HEK293T (cell line): ENCODE measurements around the gene CNPPD1.

Experiments
- CTCF ChIA-PET: fragments of 350-600 bp; formaldehyde crosslinking; extraction: SDS; loops from one replicate; lab custom pipeline; 2021; ENCODE audit warnings: antibody characterized with exemption, inconsistent platforms; lab: Yijun Ruan, JAX
- POLR2A ChIA-PET: fragments of 350-600 bp; formaldehyde crosslinking; extraction: SDS; loops from one replicate; lab custom pipeline; 2020; ENCODE audit warnings: antibody characterized with exemption, inconsistent platforms; lab: Yijun Ruan, JAX
- DNase-seq: peaks from one replicate; pipeline ENCODE4 v3.0.0; 2012; ENCODE audit warnings: mixed read lengths; ENCODE audit errors: extremely low spot score
- ARNT ChIP-seq: fragments of 450-650 bp; IDR thresholded peaks from 2 replicates; pipeline ENCODE4 v1.6.1; 2017; ENCODE audit warnings: mild to moderate bottlenecking
- BHLHE40 ChIP-seq: fragments of 450-650 bp; IDR thresholded peaks from 2 replicates; pipeline ENCODE4 v1.6.1; 2016; ENCODE audit warnings: mild to moderate bottlenecking, moderate library complexity, borderline replicate concordance
- CTBP1 ChIP-seq: fragments of 450-650 bp; IDR thresholded peaks from 2 replicates; pipeline ENCODE4 v1.6.1; 2016; ENCODE audit warnings: borderline replicate concordance
- ELF4 ChIP-seq: fragments of 450-650 bp; IDR thresholded peaks from 2 replicates; pipeline ENCODE4 v1.6.1; 2017; ENCODE audit warnings: antibody characterized with exemption
- FOXA1 ChIP-seq: fragments of 450-650 bp; IDR thresholded peaks from 2 replicates; pipeline ENCODE4 v1.6.1; 2016; ENCODE audit warnings: mild to moderate bottlenecking
- FOXK2 ChIP-seq: fragments of 450-650 bp; IDR thresholded peaks from 2 replicates; pipeline ENCODE4 v1.6.1; 2016; ENCODE audit warnings: mild to moderate bottlenecking
- FOXM1 ChIP-seq: fragments of 450-650 bp; IDR thresholded peaks from 2 replicates; pipeline ENCODE4 v1.6.1; 2017; ENCODE audit warnings: mild to moderate bottlenecking, borderline replicate concordance
- HDGF ChIP-seq: fragments of 450-650 bp; IDR thresholded peaks from 2 replicates; pipeline ENCODE4 v1.6.1; 2017; ENCODE audit warnings: antibody characterized with exemption, borderline replicate concordance
- L3MBTL2 ChIP-seq: fragments of 450-650 bp; conservative IDR thresholded peaks from 2 replicates; pipeline ENCODE4 v1.6.1; 2016; ENCODE audit warnings: mild to moderate bottlenecking
- LEF1 ChIP-seq: fragments of 450-650 bp; IDR thresholded peaks from 2 replicates; pipeline ENCODE4 v1.6.1; 2017; ENCODE audit warnings: mild to moderate bottlenecking, borderline replicate concordance
- NFRKB ChIP-seq: fragments of 450-650 bp; IDR thresholded peaks from 2 replicates; pipeline ENCODE4 v1.6.1; 2016; ENCODE audit warnings: mild to moderate bottlenecking, moderate library complexity
- SP1 ChIP-seq: fragments of 450-650 bp; IDR thresholded peaks from 2 replicates; pipeline ENCODE4 v1.6.1; 2017
- SUZ12 ChIP-seq: fragments of 450-650 bp; IDR thresholded peaks from 2 replicates; pipeline ENCODE4 v1.6.1; 2016; ENCODE audit warnings: mild to moderate bottlenecking
- TARDBP ChIP-seq: fragments of 450-650 bp; IDR thresholded peaks from 2 replicates; pipeline ENCODE4 v1.6.1; 2016
- ZNF384 ChIP-seq: fragments of 450-650 bp; IDR thresholded peaks from 2 replicates; pipeline ENCODE4 v1.6.1; 2016
- TF ChIP-seq, protein P1 (sequence below): fragments of 450-650 bp; IDR thresholded peaks from 2 replicates; pipeline ENCODE4 v1.6.1; 2016

Gene CNPPD1

DNA sequence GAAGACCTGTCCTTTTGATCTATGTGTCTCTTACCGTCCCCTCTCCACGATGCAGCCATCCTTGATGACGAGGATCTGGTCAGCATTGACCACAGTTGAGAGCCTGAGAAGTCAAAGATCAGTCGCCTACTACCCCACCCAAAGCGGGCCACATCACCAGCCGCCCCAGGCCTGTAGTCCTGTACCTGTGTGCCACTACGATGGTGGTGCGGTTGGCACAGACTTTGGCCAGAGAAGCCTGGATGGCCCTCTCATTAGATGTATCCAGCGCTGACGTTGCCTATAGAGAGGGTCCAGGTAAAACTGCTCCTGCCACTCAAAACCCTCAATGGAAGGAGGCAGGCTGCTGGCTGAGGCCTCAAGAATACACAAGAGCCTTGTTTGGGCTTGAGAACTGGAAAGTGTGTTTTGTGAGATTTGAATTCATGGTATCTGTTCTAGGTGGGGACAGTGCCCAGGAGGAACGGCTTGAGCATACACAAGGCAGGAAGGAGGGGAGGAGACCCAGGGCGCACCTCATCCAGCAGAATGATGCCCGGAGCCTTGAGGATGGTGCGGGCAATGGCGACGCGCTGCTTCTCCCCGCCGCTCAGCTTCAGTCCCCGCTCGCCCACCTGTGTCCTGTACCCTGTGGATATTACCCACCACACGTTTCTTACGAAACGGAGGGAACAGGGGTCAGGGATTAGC lies 33.6 kb upstream of the CNPPD1 start:
- CTCF ChIA-PET, result no interaction called here
- TF ChIP-seq LEF1 (no peak), SP1 (no peak), ARNT (no peak), TARDBP (no peak), NFRKB (no peak), CTBP1 (no peak), HDGF (no peak), ZNF384 (no peak), L3MBTL2 (no peak), SUZ12 (no peak), FOXA1 (no peak), FOXM1 (no peak), FOXK2 (no peak), ELF4 (no peak), BHLHE40 (no peak)
- TF ChIP-seq, protein P1, sequence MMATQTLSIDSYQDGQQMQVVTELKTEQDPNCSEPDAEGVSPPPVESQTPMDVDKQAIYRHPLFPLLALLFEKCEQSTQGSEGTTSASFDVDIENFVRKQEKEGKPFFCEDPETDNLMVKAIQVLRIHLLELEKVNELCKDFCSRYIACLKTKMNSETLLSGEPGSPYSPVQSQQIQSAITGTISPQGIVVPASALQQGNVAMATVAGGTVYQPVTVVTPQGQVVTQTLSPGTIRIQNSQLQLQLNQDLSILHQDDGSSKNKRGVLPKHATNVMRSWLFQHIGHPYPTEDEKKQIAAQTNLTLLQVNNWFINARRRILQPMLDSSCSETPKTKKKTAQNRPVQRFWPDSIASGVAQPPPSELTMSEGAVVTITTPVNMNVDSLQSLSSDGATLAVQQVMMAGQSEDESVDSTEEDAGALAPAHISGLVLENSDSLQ, result no peak
- POLR2A ChIA-PET, result interaction anchor here (1.2 kb wide), 1 partner anchor 34 kb away, joined by 4 read pairs; the partner anchor contains the start of gene CNPPD1
- no peak for DNase-seq

DNA sequence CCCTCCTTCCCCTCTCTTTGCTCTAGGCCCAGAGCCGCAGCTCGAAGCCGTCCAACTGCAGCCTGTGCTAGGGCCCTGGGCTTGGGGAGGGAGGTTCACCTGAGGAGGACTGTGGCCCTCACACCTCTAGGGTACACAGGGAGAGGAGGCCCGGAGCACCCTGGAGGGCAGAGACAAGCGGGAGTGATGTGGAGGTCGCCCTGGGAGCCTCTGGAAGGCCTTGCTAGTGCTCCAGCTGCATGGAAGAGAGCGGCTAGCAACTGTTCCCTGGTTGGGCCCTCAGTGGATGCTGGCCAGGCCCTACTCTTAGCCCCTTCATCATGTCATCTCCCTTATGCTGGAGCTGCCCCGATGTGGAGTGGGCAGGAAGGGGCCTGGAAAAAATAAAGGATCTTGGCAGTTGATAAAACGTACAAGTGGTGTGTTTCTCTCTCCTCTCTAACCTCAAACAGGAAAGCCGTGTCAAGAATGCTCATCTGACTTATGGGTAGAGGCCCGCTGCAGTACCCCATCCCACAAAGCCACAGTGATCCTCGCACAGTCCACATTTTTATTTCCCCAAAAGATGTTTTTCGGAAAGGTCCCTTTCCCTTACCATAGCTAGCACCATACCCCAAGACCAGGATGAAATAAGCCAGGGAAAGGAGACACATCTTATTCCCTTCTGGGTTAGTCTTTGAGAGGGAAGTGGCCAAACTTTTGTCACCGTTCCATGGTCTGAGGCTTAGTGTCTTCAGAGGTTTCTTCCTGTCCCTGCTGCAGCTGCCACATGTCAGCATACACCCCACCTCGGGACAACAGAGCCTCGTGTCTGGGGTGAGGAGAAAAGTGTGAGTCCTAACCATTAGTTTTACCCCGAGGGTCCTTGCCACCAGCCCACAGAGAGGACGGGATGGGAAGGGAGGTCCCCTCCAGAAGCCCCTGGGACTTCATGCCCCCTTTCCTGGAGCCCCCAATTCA lies 32.8 kb upstream of the CNPPD1 start:
- ChIA-PET CTCF (no interaction called here), POLR2A (interaction anchor here (2.0 kb wide), 1 partner anchor 33 kb away, joined by 5 read pairs; the partner anchor contains the start of gene CNPPD1)
- no peak for TF ChIP-seq NFRKB
- no peak for DNase-seq

DNA sequence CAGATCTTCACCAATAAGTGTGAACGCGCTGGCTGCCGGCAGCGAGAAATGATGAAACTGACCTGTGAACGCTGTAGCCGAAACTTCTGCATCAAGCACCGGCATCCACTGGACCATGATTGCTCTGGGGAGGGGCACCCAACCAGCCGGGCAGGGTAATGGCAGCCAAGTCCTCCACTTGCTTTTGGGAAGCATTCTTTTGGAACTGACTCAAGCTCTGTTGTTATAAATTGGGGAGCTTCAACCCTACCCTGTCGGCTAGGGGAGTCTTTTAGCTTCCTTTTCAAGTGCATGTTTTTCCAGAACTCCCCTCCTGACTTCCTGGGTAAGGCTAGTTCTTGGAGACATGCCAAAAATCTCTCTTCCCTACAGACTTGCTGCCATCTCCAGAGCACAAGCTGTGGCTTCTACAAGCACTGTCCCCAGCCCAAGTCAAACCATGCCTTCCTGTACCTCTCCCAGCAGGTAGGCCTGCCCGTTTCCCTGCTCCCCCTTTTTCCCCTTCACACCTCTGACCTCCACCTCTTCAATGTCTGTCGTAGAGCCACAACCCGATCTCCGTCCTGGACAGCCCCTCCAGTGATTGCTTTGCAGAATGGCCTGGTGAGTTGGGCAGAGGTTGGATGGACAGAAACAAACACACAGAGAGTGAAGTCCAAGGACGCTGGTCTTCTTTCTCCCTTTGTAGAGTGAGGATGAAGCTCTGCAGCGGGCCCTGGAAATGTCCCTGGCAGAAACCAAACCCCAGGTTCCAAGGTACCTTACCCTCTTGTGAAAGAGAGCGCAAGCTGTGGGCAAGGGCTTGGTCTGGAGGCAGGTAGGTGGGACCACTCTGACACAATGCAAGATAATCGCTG lies 31.4 kb upstream of the CNPPD1 start:
- DNase-seq, result no peak
- TF ChIP-seq NFRKB (no peak), FOXM1 (no peak), CTBP1 (no peak), BHLHE40 (no peak), FOXA1 (no peak), L3MBTL2 (no peak), ELF4 (no peak), LEF1 (no peak), HDGF (no peak), TARDBP (no peak), SP1 (no peak), ZNF384 (no peak), ARNT (no peak), SUZ12 (no peak), FOXK2 (no peak)
- TF ChIP-seq, protein P1, result no peak
- ChIA-PET POLR2A (interaction anchor here (1.4 to 2.0 kb wide), 4 partner anchors 11 to 71 kb away, joined by 3 to 7 read pairs (median 5); partner anchors contain the start of genes CNPPD1 and DNAJB2), CTCF (interaction anchor here (0.8 to 1.1 kb wide), 2 partner anchors 32 to 89 kb away, joined by 3 read pairs; partner anchors contain the start of gene CNPPD1)

DNA sequence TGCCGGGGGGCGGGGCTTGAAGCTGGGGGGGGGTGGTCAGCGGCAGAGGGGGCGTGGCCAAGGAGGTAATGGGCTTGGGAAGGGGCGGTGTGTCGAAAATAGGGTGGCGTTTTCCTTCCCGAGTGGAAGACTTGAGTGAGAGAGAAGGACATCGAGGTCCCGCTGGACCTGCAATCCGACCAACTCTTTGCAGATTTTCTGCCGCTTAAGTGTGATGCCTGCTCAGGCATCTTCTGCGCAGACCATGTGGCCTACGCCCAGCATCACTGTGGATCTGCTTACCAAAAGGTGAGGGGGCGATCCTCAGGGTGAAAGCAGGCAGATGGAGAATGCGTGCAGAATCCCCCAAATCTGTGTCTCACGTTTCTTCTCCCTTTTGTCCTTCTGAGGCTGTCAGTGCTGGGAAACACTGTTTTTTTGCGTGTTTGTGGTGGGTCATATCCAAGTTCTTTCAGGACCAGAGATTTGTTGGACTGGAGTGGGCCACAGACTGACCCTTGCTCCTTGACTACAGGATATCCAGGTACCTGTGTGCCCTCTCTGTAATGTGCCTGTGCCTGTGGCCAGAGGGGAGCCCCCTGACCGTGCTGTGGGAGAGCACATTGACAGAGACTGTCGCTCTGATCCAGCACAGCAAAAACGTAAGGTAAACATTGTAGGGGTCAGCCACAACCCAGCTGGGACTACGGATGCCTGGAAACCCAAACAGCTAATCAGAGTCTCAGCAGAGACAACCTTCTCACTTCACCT lies 30.6 kb upstream of the CNPPD1 start:
- CTCF ChIA-PET, result interaction anchor here (1.1 kb wide), 1 partner anchor 31 kb away, joined by 3 read pairs; the partner anchor contains the start of gene CNPPD1
- DNase-seq, result no peak
- no peak for TF ChIP-seq L3MBTL2
- no peak for TF ChIP-seq BHLHE40
- TF ChIP-seq CTBP1, result no peak
- no peak for TF ChIP-seq FOXK2
- no peak for TF ChIP-seq FOXA1
- TF ChIP-seq ZNF384, result no peak
- no peak for TF ChIP-seq SUZ12
- TF ChIP-seq, protein P1, result no peak
- TF ChIP-seq LEF1, result no peak
- TF ChIP-seq NFRKB, result no peak
- POLR2A ChIA-PET, result interaction anchor here (0.7 to 2.4 kb wide), 9 partner anchors 9 to 86 kb away, joined by 3 to 25 read pairs (median 5); partner anchors contain the start of genes ABCB6, CNPPD1 and DNAJB2
